GM19240 (cell line): ENCODE measurements around the gene WNT3.
"Not testable (repeated sequence)": the region's sequence is repeated elsewhere in the genome, so short reads cannot be mapped to it uniquely, and the experiment has no call there.

Experiments used
- DNase-seq: peaks from one replicate; pipeline ENCODE4 v3.0.0; 2011; ENCODE audit warnings: low spot score; ENCODE audit not compliant: insufficient read length

The WNT3 gene, protein sequence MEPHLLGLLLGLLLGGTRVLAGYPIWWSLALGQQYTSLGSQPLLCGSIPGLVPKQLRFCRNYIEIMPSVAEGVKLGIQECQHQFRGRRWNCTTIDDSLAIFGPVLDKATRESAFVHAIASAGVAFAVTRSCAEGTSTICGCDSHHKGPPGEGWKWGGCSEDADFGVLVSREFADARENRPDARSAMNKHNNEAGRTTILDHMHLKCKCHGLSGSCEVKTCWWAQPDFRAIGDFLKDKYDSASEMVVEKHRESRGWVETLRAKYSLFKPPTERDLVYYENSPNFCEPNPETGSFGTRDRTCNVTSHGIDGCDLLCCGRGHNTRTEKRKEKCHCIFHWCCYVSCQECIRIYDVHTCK

DNA sequence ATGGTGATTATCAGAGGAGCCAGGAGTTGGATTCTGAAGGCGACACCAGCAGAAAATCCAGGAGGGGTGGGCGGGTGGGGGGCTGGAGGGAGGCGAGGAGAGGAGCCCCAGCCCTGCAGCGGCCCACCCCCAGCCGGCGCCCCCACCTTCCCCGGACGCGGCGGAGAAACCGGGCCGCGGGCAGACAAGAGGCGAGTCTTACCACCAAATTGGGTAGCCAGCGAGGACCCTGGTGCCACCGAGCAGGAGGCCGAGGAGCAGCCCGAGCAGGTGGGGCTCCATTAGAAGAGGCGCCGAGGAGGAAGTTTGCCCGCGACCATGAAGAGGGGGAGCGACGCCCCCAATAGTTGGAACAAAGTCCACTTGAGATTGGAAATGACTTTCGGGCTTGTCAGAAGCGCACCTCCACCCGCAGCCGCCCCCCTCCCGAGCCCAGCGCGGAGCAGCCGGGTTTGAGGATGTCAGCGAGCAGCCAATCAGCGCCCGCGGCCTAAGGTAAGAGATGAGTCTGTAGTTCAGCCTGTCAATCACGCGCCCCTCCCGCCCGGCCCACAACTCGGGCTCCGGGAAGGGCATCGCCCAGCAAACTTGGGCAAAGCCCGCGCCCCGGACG, at the start of gene WNT3:
Gene WNT3, minus strand, starts transcription at position 377 of the 613 bp plus-strand sequence. Its CDS starts 95 bp downstream, at position 282.
- DNase-seq, result no peak

DNA sequence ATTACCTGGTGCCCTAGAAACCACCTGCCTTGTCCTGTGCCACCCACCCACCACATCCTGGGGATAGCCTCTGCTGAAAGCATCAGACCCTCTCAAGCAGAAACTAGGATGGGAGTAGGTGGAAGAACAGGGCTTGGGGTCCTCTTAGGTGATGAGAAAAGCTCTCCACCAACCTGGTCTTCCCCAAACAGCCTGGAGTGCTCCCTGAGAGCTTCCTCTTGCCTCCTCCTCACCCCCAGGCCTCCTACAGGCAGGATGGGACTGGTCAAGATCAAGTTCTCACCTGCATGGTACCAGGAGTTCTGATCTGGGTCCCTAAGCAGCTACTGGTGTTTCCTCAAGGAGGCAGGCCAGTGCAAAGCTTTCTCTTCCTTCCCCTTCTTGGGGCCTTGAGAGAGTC, 48.3 kb upstream of the WNT3 start:
- no peak for DNase-seq

DNA sequence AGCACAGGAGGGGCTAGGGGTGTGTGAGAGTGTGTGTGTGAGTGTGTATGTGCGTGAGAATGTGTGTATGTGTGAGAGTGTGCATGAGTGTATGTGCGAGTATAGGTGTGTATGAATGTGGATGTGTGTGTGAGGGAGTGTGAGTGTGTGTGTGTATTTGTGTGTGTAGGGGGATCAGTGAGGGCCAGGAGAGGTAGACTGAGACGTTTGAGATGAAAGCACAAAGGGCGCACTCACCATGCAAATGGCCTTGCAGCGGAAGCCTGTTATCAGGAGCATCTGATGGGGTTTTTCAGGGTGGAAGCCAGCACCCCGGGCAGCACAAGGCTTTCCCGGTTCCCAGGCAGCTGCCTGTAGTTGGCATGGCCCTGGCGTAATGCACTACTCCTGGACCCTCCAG, 47.8 kb upstream of the WNT3 start:
- no peak for DNase-seq

DNA sequence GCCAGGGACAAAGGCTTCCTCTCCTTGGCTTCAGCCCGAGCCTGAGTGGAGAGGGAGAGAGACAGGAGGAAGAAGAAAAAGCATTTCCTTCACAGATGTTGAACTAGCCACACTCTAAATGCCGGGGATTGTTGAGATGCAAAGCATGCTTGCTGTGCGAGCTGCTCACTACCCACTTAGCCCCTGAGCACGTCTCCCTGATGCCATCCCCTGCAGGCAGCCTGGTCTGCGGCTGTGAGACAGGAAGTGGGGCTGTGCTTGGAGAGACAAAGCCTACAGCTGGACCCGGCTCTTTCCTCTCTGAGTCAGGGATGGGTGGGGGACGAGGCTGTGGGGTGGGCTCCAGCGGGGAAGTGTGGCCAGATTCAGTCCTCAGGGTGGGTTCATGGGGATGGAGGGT, 46.6 kb upstream of the WNT3 start:
- no peak for DNase-seq

DNA sequence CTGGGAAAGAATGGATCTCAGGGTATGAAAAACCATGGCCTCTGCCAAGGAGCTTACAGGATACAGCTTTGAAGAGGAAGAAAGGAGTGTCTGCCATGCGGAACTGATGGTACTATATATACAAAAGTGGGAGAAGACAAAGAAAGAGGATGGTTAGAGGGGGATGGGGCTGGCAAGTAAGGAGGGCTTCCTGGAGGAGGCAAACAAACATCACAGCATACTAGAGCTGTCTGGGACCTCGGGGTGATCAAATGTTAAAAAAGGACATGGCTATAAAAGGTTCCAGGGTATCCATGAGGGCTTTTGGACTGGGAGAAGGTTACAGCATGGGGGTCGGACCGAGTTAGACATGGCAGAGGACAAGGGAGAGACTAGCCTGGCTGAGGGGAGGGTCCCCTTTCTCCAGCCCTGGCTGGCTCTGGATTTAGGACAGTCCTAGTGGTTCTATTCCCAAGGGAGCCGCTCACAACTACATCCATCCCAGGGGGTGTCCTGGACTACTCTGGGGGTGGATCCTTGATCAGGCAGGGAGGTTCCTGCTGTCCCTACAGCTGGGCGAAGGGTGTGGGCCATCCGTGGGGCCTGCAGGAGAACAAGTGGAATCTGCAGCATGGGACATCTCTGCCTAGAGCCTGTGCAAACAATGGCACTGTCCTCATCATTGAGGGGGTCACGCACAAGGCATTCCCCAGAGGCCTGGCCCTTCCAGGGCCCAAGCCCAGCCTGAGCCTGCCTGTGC, 45.1 kb upstream of the WNT3 start:
- DNase-seq, result no peak

DNA sequence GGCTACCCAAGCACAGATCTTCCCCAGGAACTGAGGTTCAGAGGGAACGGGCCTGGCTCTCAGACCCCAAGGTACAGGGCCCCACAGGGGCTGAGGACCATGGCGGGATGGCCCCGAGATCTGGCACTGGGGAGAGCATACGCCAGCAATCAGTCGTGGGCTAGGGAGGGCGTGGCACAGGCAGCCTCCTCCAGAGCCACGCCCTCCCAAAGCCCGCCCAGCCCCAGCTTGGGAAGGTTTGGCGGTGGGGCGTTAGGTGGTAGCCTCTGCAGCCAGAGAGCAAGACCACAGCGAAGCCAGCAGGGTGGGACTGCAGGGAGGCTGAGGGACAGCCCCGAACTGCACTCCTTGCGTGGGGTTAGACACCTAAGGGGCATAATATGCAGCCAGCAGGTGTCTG, 44.5 kb upstream of the WNT3 start:
- DNase-seq, result no peak

DNA sequence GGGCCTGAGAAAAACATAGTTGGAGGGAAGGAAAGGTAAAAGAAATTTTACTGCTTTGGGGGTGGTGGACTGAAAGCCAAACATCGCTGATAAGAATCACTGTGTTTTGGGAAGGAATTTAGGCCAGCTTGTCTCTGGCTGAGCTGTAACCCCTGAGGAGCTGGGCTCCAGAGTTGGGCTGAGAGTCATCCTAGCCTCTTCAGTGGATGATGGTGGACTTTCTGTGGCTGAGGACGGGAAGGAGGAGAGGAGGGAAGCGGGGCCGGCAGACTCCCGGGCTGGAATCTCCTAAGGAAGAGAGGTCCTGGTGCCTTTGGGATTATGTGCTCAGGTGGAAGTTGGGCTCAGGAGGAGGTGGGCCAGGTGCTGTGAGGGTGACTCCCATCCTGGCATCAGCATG, 41.5 kb upstream of the WNT3 start:
- no peak for DNase-seq

DNA sequence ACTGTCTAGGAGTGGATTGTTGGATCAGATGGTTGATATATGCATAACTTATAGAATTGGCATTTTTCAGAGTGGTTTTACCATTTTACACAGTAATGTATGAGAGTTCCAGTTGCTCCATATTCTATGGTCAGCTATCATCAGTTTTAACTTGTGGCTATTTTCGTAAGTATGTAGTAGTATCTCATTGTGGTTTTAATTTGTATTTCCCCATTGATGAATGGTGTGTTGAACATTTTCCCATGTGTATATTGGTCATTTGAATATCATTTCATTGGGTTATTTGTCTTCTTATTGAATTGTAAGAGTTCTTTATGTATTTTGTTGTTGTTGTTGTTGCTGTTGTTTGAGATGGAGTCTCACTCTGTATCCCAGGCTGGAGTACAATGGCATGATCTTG, 39.1 kb upstream of the WNT3 start:
- DNase-seq, result no peak

DNA sequence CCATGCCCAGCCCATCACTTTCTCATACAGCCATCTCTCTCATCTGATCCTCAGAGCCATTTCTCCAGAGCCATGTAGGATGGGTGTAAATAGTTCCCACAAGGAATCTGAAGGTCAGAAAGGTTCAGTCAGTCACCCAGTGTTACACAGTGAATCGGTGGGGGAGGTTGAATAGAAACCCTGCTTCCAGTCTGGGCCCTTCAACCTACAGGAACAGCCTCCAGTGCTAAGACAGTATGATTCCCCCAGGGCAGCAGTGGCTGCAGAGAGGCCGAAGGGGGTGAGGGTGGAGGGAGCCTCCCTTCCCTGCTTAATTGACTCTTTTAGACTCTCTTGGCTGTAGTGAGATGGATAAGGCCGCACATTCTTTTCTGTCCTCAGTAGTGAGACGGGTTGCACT, 36.5 kb upstream of the WNT3 start:
- DNase-seq, result no peak

DNA sequence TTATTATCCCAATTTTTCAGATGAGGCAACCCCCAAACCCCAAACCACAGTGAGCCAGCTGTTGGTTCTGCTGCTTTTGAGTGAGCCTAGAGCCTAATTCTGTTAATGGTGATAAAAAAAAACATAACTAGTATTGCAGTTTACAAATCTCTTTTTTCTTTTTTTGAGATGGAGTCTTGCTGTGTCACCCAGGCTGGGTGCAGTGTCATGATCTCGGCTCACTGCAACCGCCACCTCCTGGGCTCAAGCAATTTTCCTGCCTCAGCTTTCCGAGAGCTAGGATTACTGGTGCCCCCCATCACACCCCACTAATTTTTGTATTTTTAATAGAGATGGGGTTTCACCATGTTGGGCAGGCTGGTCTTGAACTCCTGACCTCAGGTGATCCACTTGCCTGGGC, 36.0 kb upstream of the WNT3 start:
- DNase-seq, result no peak

DNA sequence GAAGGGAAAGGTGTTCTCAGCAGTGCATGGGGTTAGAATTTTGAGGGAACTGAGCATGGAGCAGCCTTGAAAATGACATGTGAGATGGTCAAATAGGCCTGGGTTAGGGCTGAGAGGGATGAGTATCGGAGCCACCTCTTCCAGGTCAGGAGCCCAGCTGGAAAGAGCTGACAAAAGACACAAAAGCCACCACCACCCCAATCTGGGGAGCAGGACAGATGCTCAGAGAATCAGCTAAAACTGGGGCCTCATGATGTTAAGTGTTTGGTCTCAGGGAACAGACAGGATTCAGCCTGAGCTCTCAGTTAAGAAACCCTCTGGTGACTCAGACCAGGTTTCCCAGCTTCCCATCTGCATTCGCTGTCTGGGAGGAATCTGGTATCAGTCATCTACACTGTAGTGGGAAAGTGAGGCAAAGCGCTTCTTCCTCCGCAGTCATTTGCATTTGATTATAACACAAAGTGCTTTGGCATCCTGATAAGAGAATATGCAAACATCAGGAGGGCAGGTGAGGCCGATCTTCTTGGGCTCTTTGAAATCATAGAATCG, 35.5 kb upstream of the WNT3 start:
- no peak for DNase-seq

DNA sequence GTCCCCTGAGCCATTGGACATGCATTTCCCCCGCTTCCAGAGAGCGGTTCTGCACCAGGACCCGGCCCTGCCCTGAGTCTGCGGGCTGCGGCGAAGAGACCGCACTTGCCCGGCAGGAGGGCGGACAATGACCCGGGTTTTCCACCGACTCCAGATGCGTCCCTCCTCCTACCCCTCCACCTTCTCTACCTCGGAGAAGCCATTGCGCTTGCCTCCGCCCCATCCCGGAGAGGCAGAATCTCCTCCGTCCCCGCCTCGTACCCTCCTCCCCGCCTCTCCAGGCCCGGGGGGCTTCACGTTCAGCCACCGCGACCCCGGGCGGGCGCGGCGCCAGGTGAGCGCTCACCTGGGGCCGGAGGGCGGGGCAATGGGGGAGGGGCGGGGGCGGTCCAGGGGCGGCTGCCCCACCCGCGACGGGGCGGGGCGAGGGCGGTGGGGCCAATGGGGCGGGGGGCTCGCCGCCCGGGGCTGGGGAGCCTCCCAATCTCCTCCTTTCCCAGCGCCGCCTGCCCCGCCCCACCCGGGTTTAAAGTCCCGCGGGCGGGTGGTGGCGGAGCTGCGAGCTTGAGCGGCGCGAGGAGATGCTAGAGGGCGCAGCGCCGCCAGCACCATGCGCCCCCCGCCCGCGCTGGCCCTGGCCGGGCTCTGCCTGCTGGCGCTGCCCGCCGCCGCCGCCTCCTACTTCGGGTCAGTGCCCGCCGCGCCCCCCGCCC, 32.7 kb upstream of the WNT3 start, which contains the start of gene WNT9B:
Gene WNT9B, plus strand, starts transcription at position 555 of the 713 bp plus-strand sequence. Its CDS starts 56 bp downstream, at position 611.
- DNase-seq, result no peak

DNA sequence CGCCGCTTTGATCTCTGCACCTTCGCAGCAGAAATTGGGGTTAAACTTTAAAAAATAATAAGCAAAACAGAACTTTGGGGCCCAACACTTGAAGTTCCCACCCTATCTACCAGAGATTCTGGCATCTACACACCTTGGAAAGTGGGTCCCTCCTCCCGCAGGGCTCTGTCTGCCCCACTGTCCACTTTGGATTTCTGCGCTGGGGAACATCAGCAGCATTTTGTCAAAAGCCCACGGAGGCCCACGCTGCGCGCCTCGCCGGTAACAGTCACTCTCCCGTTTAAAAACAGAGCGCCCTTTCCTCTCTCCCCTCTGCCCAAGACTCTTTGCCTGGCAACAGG, 32.2 kb upstream of the WNT3 start:
- DNase-seq, result no peak

DNA sequence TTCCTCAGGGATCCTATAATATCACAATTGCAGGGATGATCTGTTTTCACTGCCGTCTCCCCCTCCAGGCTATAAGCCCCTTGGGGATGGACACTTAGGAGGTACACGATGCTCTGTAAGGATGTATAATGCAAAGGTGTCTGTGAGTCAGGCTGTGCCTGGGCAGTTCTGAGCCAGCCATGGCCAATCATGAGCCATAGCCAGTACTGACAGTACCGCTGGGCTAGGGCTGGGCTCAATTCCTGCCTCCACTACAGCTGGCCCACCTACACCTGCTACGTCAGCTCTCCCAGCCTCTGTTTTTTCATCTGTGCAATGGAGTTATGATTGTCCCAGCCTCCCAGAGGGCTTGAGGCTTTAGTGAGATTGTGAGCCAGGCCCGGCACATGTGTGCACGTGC, 30.0 kb upstream of the WNT3 start:
- DNase-seq, result no peak

DNA sequence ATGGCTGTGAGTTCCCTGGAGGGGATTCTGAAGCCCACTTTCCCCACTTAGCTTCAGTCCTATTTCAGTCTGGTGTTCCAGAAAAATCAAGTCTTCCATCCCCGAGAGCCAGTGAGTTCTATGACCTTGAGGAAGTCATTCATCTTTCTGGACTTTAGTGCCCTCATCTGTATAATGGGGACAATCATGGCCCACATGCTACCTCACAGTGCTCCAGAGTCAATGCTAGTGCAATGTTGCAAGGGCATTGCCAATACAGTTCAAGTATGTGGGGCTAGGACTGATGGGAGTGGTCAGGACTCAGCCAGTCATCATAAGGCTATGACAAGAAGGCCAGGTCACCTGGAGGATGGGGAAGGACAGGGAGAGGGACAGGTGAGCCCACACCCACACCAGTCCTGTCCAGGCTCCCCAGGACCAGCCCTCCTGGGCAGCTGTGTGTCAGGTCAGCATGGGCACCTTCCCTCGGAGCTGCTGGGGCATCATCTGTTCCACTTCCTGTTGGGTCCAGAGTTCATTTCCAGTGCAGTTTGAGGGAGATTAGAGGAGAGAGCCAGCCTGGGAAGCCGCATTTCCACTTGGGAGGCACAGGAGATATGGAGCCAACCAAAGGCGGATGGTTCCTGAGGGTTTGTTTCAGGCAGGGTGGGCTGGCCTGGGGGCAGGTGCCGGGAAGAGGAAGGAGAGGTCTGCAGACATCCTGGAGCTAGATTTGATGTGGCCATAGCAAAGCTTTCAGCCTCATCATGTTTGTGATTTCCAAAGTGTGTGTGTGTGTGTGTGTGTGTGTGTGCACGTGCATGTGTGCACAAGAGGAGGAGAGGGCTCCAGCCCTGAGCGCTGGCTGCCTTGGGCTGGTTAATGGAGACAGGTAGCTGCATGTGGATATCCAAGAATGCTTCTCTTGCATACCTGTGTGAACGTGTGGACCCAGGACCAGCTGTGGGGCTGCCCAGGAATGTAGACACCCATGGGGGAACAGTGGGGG, 29.0 kb upstream of the WNT3 start:
- DNase-seq, result no peak

DNA sequence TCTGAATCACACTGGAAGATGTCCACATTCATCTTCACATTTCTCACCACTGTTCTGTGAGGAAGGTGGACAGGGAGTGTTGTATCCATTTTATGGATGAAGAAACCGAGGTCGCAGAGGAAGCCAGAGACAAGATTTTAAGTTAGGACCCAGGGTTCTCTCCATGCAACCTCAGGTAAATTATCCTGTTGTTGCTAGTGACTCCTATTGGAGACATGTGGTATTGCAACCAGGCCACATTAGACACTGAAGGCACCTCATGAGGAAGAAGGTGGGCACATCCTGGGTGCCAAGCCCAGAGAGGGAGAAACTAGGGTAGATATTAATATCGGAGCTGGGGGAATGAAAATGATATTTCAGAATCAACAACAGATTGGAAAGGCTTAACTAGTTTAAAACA, 24.3 kb upstream of the WNT3 start:
- DNase-seq, result no peak

DNA sequence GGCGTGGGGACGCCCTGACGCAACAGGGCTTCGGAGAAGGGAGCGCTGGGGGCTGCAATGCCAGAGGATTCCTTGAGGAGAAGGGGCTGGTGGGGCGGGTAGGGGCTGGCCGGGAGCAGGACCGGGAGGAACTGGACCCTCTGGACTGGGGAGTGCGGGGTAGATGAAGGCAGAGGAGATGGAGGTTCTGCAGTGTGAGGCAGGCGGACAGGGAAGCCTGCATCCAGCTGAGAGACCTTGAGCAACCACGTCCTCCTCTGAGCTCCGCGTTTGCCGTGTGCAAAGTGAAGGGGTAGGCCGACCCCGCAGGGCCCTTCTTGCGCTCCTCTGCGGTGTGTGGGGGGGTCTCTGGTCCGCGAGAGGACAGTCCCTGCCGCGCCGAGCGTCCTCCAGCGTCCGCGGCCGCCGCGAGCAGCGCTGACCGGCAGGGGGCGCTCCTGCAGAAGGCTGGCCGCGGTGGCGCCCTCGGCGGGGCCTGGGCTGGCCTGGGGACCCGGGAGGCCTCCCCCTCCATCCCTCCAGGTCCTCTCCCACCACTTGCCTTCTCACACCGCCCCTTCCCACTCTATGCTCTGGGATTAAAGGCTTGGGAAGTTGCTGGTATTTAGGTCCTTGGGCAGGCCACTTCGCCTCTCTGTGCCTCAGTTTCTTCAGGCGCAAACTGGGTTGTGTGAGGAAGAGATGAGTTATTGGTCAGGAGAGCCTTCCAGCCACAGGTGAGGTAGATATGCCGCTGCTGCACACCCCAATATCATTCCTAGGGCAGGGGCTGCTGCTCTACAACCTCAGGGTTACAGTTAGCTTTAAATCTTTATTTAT, 23.3 kb upstream of the WNT3 start:
- no peak for DNase-seq

DNA sequence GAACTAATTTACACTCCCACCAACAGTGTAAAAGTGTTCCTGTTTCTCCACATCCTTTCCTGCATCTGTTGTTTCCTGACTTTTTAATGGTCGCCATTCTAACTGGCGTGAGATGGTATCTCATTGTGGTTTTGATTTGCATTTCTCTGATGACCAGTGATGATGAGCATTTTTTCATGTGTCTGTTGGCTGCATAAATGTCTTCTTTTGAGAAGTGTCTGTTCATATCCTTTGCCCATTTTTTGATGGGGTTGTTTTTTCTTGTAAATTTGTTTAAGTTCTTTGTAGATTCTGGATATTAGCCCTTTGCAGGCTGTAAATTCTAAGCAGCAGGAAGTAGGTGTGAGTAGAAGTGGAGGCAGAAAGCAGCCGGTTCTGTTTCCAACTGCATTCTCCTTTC, 22.1 kb upstream of the WNT3 start:
- not testable (repeated sequence) for DNase-seq

DNA sequence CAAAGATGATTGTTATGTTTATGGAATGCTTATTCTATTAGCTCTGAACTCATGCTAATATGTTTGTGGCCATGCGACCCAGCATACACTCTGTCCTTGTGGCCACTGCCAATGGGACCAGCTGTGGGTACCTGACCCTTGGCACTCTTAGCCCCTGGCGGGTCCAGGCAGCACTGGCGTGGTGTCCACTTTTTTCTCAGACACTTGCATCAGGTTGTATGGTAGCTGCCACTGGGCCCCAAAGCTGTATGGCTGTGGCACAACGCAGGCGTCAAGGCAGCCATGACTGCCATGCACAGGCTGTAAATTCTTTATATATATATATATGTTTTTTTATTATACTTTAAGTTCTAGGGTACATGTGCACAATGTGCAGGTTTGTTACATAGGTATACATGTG, 20.7 kb upstream of the WNT3 start:
- no peak for DNase-seq

DNA sequence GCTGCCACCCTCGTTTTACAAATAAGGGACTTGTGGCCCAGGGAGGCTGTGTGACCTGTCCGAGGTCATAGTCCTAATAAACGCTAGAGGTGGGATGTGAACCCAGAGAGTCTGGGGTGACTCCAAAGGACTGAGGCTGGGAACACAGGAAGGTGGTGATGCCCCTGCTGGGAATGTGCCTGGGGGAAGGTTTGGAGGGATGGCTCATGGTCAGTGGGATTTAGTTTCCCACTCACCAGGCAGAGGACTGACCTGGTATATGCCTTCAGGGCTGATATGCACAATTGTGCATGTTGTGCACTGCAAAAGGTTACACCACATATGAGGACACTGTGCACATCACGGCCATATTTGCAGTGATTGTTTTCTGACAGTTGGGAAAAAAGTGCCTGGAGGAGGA, 19.0 kb upstream of the WNT3 start:
- DNase-seq, result no peak
